ENCODE data around the gene SKAP1.
"Not testable (repeated sequence)": the region's sequence is repeated elsewhere in the genome, so short reads cannot be mapped to it uniquely, and the experiment has no call there.

SKAP1 gene

DNA sequence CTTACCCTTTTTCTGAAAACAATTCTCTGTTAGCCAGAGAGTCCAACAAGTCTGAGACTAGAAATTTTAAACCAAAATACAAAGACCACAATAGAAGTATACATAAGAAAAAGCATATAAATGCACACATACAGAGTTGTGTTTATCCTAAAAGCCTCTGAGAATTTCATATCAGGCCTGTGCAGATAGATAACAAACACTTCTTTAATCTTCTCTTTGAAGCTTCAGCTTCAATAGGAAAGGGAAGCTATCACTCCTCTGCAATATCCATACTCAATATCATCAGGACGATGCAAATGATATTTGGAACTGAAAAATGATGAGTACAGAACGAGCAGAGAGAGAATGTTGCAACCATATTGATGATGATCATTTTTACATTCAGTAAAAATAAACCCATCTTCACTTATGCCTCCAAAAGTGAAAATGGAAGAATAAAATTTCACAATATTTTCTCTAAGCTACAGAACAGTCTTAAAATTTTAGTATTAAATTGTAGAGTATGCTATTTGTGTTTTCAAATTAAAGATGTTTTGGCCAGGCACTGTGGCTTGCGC is 61.6 kb downstream of the SKAP1 start:
- DNase-seq = no peak

DNA sequence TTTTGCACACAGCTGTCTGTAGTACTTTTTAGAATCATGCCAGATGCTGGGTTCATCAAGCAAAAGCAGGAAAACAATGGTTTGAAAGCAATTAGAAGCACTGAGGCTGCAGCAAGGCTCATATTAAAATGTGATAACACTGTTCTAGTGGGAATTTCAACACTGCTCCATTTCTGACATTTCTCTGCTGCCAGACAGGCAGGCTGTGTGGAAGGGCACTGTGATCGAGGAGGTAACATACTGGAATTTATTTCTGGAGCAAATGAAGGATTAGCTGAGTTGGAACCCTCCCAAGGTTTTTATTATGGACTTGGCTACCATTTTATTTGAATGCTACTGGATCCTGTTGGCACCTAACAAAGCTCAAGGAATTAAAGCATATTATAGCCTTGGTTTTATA is 66.9 kb downstream of the SKAP1 start:
- no peak for DNase-seq

DNA sequence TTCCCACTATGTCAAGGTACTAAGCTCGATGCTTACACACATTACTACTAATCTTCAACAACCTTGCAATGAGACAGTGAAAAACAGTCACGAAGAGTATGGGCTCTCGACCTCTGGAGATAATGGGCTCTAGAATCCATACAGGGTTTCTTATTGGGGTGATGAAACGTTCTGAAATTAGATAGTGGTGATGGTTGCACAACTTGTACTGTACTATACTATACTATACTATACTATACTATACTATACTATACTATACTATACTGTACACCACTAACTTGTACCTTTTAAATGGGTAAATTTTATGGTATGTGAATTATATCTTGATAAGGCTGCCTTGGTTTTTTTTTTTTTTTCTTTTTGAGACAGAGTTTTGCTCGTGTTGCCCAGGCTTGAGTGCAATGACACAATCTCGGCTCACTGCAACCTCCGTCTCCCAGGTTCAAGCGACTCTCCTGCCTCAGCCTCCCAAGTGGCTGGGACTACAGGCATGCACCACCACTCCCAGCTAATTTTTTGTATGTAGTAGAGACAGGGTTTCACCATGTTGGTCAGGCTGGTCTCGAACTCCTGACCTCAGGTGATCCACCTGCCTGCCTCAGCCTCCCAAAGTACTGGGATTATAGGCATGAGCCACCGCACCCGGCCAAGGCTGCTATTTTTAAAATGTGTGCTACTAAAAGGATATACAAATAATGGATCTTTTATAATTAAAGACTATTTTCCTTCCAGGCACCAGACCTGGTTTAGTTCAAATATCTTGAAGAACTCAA is 69.0 kb downstream of the SKAP1 start:
- DNase-seq = not testable (repeated sequence)

DNA sequence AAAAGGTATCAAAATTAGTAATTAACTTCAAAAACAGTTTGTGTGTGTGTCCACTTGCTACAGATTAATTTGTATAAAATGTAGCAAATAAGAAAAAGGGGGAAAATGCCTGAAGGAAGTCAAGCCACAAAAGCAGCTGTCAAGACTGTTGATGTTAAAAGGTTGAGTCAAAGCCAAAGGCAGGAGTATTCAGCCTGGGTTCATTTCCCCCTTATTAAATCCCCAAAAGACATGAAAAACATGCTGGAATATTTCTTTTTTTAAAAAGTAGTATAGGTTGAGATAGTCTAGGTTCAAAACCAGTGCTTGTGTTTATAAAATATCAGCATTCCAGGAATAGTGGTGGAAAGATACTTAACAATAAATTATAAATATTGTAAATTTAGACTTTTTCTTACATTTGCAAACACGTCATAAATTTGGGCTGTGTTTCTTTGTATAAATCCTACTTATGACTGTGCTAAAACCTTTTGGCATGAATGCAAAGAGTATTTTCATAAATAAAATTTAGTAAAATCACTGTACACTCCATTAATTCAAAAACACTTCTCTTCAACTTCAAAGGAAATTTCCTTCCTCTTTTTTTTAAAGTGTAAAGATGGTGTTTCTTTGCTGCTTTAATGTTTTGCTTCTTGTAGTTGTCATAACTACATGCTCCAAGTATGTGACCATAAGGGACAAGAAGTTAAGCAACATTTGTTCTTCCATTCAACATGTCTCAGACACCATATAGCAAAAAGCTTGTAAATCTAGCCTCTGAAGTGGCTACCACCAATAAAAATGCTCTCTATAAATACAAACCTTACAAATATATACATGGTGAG is 72.0 kb downstream of the SKAP1 start:
- DNase-seq = no peak

DNA sequence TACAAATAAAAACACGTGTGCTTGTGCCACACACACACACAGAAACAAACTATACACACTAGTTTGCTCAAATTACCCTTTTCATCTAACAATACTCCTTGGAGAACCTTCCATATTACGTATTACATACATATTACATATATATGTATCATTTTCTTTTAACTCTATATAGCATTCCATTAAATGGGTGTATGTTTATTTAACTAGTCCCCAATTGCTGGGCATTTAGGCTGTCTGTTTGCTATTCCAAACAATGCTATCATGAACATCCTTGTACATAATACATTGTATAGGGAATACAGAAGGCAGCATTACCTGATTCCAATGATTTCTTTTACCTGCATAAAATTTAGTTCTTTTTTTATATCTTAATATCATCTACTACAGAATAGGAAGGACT is 73.1 kb downstream of the SKAP1 start:
- no peak for DNase-seq

DNA sequence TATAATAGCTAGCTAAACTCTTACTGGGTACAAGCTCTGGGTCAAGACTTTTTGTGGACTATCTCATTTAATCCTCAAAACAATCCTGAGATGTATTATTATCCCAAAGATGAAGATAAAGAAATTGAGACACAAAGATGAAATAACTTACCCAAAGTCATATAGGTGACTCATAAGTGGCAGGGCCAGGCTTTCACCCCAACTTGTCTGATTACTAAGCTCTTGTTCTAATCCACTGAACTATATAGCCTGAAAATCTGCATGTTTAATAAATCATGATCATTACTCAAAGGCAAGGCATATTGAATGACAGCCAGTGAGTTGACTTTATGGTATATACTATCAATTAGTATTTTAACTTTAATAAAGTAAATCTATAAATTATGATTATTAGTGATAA is 77.4 kb downstream of the SKAP1 start:
- DNase-seq = no peak

DNA sequence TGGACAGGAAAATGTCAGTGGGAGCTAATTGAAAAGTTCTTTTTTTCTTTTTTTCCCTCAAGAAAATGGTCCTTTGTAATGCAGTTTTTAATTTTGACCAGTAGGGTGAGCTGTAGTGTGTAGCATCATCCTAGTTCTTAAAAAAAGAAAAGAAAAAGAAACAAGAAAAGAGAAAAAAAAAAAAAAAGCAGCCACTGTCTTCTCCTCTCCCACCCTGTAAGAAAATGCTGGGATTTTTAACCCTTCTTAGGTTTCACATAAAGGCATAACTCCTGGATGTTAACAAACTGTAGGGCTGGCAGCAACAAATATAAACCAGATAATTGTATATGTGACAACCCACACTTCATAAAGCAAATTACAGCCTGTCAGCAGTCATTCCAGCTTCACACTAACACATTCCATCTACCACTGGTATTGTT is 78.1 kb downstream of the SKAP1 start:
- peak; percentile 65 for DNase-seq

DNA sequence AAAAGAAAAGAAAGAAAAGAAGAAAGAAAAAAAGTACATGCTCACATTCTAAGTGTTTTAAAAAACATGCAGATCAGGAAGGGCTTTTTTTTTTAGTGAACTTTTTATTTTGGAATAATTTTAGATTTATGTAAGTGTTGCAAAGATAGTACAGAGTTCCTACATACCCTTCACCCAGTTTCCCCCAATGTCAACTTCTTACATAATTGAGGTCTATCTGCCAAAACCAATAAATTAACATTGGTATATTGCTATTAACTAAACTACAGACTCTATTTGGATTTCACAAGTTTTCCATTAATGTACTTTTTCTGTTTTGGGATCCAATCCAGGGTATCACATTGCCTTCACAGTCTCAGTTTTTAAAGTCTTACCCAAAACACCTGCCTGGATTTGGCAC is 81.7 kb downstream of the SKAP1 start:
- no peak for DNase-seq

DNA sequence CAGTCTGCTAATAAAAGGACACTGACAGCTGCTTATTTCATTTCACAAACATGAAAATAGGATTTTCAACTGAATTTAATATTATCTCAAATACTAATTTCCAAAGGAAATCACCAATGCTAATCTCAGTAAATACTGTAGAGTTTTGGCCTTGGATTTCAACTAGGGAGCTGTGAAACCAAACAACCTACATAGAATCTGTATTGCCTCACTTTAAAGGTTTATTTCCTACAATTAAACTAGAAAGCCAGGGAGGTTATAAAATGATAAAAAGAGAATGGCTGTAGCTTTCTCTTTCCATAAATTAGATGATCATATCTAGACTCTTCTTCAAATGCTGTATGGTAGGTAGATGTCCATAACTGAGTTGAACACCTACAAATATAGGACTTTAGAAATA is 82.8 kb downstream of the SKAP1 start:
- DNase-seq = no peak

DNA sequence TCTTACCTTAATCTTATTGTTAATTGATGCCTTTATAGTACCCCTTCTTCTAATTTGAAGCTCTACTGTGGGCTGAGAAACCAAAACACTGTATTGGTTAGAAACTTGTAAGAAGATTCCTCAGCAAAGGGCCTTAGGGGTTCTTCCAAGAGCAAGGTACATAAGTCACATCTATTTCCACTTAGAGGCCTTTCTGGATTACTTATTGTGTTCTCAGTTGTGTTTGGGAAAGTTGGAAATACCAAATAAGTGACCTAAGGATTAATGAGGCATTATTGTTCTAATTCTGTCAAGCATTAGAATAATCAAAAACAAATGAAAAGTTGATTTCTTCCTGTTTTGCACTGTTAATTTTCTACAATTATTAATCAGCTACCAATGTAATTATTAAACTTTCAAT is 85.8 kb downstream of the SKAP1 start:
- DNase-seq = no peak

DNA sequence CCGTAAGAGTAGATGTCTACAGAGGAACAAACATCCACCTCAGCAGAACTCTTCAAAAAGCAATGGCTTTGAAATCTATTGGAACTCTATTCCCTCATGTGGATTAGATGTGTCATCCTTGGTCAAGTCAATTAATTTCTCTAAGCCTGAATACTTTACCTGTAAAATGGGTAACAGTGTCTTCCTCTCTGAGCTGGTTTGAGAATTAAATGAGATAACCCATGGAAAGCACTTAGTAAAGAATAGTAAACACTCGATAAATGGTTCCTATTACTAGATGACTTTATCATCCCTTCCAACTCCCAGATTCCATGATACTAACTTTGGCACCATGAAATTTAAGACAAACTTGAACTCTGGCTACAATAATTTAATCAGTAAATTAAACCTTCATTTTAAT is 89.1 kb downstream of the SKAP1 start:
- no peak for DNase-seq

DNA sequence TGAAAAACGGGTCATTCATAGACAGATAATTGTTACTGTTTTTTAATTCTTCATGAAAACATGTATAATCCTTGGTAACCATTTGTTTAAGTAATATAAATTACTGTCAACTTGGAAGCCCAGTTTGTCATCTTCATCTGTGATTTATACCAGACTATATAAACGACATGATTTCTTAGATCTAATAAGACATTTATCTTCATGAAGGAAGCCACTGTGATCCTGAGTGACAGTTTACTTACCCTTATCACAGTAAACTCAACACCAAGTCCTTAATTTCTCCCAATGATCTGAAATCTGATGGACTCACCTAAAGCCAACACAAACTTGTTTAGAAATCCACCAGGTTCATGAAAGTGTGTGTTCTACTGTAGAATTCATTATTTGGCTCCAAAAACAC is 91.3 kb downstream of the SKAP1 start:
- DNase-seq = no peak

DNA sequence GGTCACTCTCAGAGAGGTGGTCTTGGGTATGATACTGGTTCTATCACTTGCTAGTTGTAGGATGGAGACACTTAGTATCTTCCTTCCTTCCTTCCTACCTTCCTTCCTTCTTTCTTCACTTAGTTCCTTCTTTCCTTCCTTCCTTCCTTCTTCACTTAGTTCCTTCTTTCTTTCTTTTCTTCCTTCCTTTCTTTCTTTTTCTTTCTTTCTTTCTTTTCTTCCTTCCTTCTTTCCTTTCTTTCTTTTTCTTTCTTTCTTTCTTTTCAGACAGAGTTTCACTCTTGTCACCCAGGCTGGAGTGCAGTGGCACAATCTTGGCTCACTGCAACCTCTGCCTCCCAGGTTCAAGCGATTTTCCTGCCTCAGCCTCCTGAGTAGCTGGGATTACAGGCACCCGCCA is 92.1 kb downstream of the SKAP1 start:
- DNase-seq = not testable (repeated sequence)

DNA sequence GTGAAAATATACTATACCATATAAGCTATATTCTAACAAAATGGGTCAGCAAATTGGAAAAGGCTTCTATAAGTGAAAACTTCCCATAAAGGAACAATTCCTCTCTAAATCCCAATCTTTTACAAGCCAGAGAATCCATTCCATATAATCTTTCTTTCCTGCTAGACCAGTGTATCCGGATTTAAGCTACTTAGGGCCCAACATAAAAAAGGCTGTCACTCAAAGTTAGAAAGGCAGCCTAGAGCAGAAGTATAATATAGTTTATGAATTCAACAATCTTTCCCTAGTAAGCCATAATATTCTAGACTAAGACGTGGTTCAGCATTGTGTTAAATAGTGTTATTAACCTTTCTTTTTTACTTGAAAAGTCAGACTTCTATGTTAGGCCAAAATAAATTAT is 93.0 kb downstream of the SKAP1 start:
- no peak for DNase-seq

DNA sequence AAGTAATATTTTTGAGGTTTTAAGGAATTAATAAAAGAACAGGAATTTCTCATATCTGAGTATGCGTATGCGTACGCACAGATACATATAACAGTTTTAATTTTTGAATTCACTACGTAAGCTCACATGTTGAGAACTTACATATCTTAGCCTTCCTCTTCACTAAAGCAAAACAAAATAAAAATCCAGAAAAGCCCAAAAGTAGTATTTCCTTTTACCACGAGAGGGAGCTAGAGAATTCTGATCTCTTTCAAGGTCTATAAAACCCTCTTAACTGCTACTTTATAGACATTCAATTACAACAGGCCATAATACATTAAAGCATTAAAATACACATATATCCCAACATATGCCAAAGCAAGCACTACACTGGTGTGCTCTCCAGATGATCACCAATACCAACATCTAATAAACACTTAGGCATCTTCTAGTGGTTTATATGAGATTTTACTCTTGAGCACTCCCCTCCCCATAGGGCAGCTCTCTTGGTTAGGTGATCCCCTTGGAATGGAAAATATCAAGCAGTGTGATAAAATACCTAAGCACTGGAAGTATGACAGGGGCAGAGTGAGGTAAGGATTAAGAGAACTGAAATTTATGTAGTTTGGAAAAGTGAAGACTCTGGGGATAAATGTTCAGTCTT is 94.0 kb downstream of the SKAP1 start:
- peak; percentile 83 for DNase-seq

DNA sequence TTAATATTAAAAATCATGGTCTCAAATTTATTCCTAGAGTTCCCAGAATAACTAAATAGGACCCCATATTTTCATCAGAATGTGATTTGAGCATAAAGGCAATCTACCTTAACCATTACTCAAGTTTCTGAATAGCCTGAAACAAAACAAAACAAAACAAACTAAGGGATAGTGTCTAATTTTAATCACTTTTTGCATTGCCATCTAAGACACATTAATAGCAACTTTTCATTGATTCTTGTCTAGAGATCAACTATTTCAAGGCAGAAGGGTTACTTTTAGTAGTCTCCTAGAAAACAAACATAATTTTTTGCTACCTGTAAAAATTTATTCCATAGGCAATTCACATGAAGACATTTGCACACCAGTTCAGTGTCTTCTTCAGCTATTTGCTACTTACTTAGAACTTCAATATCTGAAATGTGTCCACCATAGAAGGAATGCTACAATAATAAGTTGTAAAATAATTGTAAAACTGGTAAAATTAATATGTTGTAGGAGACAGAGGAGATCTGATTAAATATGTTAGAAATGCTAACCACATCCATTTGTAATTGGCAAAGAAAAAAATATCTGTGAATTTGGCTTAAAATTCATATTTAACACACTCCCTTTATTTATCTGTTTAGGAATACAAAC is 94.7 kb downstream of the SKAP1 start:
- no peak for DNase-seq

DNA sequence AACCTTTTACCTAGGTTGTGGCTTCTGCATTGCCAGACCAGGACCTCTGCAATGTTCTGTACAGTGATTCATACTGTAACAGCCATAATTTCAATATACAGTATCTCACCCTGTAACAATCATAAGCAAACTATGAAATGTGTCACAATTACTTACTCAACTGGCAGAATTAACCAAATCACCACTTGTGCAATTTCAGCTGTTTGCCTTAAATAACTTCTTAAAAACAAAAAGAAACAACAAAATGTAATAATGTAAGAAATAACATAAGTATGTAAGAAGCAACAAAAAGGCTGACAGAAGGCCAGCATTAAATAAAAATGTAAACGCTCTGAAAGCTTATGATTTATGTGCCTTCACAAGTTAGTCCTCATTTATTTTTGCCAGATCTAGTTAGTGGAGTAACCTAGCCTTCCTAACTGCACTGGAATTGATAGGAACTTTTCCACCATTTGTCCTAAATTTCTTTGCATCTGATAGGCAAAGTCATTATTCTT is 96.9 kb downstream of the SKAP1 start:
- no peak for DNase-seq

DNA sequence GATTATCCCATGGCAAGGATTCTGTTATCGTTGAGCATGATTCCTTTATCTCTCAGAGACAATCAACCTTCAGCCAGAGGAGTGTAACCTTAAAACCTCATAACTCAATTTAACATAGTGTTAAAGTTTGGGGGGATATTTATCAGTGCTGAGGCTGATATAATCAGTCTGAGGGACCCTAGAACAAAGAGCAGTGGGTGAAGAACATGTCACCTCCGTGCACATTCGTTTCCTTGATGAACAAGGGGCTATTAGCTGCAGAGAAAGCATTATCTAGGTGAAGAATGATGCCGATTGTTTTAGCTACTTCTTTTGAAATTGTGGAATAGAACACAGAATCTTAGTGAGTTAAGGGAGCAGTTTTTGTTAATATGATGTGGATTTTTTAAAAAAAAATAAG is 99.1 kb downstream of the SKAP1 start:
- no peak for DNase-seq

DNA sequence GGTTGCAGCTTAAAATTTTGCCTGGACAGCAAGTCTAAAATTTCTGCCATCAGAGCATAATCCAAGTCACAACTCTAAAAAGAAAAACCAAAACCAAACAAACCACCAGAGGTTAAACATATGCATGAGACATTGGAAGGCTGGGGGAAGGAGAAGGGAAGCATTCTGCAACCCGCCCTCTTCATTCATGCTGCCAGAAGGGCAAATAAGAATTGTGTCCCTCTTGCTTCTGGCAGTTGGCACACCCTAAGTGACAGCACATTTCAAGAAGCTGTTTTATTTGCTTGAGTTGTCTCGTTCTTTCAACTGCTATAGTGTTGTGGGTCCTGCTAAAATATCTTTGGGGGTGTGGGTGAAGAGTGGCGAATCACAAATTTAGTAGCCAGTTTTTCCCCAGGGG is 99.6 kb downstream of the SKAP1 start:
- DNase-seq = no peak

DNA sequence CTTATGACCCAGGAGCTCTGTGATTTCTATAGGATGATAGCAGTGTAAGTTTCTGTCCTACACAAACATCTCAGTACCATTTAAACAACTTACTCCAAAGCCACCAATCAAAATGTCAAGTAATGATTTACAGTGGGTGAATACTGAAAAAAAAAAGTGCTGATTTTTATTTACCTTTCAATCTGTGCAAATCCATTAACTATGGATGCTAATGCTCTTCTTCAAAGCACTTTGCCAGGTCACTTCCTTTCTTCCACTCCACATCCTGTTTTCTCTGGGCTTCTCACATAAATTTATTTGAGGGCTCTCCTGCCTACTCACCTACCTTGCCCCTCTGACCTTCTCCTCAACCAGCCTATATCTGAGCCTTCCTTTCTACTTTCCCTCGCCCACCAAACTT is 101.6 kb downstream of the SKAP1 start:
- DNase-seq = no peak

DNA sequence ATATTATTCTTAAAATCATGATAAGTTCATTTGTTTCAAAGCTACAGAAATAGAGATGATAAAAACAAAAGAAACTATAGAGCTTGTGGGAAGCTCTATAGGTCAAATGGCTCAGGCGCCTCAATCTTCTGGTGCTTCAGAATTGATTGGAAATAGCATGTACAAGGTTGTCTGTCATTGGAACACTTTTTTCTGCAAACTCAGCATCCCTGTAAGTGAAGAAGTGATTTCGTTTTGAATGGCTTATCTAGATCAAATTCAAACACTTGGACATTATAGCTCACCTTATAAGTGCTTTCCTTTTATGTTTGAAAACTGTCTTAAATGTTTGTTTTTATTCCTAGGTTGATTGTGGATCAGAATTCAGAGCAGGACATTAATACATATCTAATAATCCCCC is 103.7 kb downstream of the SKAP1 start:
- no peak for DNase-seq

DNA sequence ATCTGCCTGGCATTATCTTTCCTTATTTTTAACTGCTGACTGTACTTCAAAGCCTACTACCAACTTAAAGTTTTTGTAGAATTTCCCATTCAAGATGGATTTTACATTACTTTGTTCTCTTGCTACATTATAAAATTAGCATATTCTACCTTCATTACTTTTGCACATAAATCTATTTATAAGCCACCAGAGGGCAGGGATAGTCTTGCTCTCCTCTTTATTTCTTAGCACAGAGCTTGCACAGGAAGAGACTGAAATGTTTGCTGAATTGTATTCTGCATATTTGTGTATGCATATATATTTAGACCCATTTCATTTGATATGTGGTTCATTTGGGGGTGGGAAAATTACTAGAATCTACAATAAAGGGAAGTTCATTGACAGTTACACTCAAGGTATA is 108.0 kb downstream of the SKAP1 start:
- DNase-seq = no peak

DNA sequence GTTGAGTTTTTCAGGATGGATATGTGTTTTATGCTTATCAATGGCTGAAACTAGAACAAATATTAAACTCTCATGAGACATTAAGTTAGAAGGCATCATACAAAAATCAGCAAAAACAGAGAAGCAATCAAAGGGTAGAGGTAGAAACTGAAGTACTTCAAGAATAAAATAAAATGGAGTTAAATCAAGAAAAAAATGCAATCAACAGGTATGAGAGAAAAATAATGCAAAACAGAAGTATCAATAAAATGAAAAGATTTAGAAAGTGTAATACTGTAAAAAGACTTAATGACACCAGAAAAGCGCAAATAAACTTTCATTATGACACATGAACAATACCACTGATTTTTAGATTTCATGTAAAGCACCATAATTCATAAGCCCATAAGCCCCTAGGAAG is 112.3 kb downstream of the SKAP1 start:
- no peak for DNase-seq
